Measurements from ENCODE around the gene CDHR2. TPM values are rescaled to one million over a fixed set of nuclear protein-coding genes. Genes with fewer than 3 reads are reported as not detected.

Gene CDHR2
- total and polyA plus RNA-seq, 2 of the 13 experiments (the other 11 are each of a cell fraction or from before 2014, with no cell fraction given), result 17.9 to 20.9 TPM

DNA sequence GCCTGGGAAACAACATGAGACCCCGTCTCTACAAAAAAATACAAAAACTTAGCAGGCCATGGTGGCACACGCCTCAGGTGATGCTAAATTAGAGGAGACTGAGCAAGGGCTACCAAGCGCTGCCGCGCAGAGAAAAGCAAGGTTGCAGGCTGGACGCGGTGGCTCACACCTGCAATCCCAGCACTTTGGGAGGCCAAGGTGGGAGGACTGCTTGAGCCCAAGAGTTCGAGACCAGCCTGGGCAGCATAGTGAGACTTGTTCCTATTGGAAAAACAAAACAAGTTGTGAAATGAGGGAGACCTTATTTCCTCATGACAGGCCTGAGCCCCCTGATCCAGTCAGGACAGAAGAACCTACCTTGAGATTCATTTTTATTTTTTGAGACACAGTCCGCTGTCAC lies 23.5 kb upstream of the CDHR2 start:
- intact Hi-C loops (cut with micrococcal nuclease; ENCODE audit: unreplicated experiment), result no loop called here
- ChIA-PET CTCF (ENCODE audit: low intra/inter-chr PET ratio, low total read pairs) (no interaction called here), POLR2A (interaction anchor here (1.4 kb wide), 1 partner anchor 10 kb away, joined by 3 read pairs; no protein-coding TSS in a partner anchor)
- no peaks in the 10 kb centered on the region for H3K79me2 ChIP-seq (ENCODE audit: insufficient read depth, low read length)
- FAIRE-seq, result no peak
- H3K9me3 ChIP-seq (ENCODE audit: low read length), result no peaks in the 10 kb centered on the region
- no peak for ATAC-seq
- H3K9ac ChIP-seq (ENCODE audit: insufficient read depth, low read depth, low read length), result no peak overlapping the region
- no peak overlapping the region for H3K4me3 ChIP-seq (replicated peaks in 1 of 3; ENCODE audit: insufficient read depth in 1 of 3, low read depth in 2 of 3, low read length in 3 of 3)
- 98% methylated on average over 9 of the region's 9 CpGs for WGBS (ENCODE audit: low lambda C conversion rate)
- no peak for DNase-seq (ENCODE audit: low spot score)
- no peak for TF ChIP-seq ATAD3A (CRISPR knock-in tag; IDR thresholded peaks at IDR 0.05)
- no peak for TF ChIP-seq PHF8 (CRISPR knock-in tag; IDR thresholded peaks at IDR 0.05)
- TF ChIP-seq ZNF10 (CRISPR knock-in tag; IDR thresholded peaks at IDR 0.05; ENCODE audit: borderline replicate concordance, low read depth), result no peak
- TF ChIP-seq PAF1 (CRISPR knock-in tag; IDR thresholded peaks at IDR 0.05), result 0 out of 2 replicates have a peak, but pooled peaks have one; percentile 4
- in situ Hi-C loops (cut with HindIII; ENCODE audit: extremely low pct_ligation_motif_present, low pct_unique_long_range_greater_than_20kb), result loop anchor here (25.0 kb wide), 1 partner anchor 837 kb away; the partner anchor contains the start of genes LMAN2 and RGS14
- no peak overlapping the region for H3K27ac ChIP-seq (ENCODE audit: extremely low read length, insufficient read depth, low read length)
- BruUV-seq (replicated peaks), result no TSS peak
- no peak overlapping the region for H2AFZ ChIP-seq (ENCODE audit: low read length)
- H3K27me3 ChIP-seq (ENCODE audit: control insufficient read depth in 1 of 2, insufficient read depth in 2 of 2, low read length in 2 of 2), result peaks cover 0 to 4% of the 10 kb centered on the region in 2 experiments; a peak in 2 of 5 replicates
- H3K4me2 ChIP-seq (ENCODE audit: low read depth, low read length), result no peak overlapping the region
- no peaks in the 10 kb centered on the region for H4K20me1 ChIP-seq (ENCODE audit: insufficient read depth, low read length)
- peaks cover 15 to 21% of the 10 kb centered on the region in 2 experiments; a peak in 4 of 5 replicates for H3K36me3 ChIP-seq (replicated peaks in 1 of 2; ENCODE audit: control insufficient read depth in 1 of 2, insufficient read depth in 2 of 2, low read length in 2 of 2)
- H3K4me1 ChIP-seq (ENCODE audit: insufficient read depth, low read length), result peaks cover 13% of the 10 kb centered on the region; the same call in 1 of the 2 replicates

DNA sequence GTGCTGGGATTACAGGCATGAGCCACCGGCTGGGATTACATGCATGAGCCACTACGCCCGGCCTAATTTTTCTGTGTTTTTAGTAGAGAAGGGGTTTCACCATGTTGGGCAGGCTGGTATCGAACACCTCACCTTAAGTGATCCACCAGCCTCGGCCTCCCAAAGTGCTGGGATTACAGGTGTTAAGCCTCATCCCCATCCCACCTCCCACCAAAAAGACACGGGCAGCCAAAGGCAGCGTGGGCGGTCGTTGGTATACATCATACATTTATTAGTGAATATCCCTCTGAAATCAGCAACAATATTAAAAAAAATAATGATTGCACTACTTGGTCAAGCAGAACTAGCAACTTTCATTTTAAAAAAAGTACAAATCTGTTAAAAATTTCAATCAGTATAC lies 22.7 kb upstream of the CDHR2 start:
- ATAC-seq (no peak), FAIRE-seq (no peak), DNase-seq (ENCODE audit: low spot score) (no peak)
- no peak overlapping the region for H2AFZ ChIP-seq (ENCODE audit: low read length)
- POLR2A ChIA-PET, result interaction anchor here (1.0 to 1.3 kb wide), 3 partner anchors 9 to 23 kb away, joined by 3 to 4 read pairs (median 4); partner anchors contain the start of genes CDHR2 and RNF44
- in situ Hi-C loops (cut with HindIII; ENCODE audit: extremely low pct_ligation_motif_present, low pct_unique_long_range_greater_than_20kb), result loop anchor here (25.0 kb wide), 1 partner anchor 836 kb away; the partner anchor contains the start of genes LMAN2 and RGS14
- peaks cover 22 to 27% of the 10 kb centered on the region in 2 experiments for H3K36me3 ChIP-seq (replicated peaks in 1 of 2; ENCODE audit: control insufficient read depth in 1 of 2, insufficient read depth in 2 of 2, low read length in 2 of 2)
- BruUV-seq (replicated peaks), result no TSS peak
- CTCF ChIA-PET (ENCODE audit: low intra/inter-chr PET ratio, low total read pairs), result no interaction called here
- H3K9me3 ChIP-seq (ENCODE audit: low read length), result no peaks in the 10 kb centered on the region
- intact Hi-C loops (cut with micrococcal nuclease; ENCODE audit: unreplicated experiment), result no loop called here
- no peak for TF ChIP-seq ZNF678 (CRISPR knock-in tag; IDR thresholded peaks at IDR 0.05)
- 0 out of 4 replicates have a peak, but pooled peaks of 1 of the 2 experiments have one; percentile 18 for TF ChIP-seq POLR2A (IDR thresholded peaks at IDR 0.05; ENCODE audit: insufficient read depth in 1 of 2, low read depth in 2 of 2, low read length in 2 of 2)
- H3K27ac ChIP-seq (ENCODE audit: extremely low read length, insufficient read depth, low read length), result no peak overlapping the region
- 0 out of 2 replicates have a peak, but pooled peaks cover 5% of the 10 kb centered on the region for H3K4me1 ChIP-seq (ENCODE audit: insufficient read depth, low read length)
- H3K79me2 ChIP-seq (ENCODE audit: insufficient read depth, low read length), result no peaks in the 10 kb centered on the region
- WGBS (ENCODE audit: low lambda C conversion rate), result over 99% methylated on average over 9 of the region's 9 CpGs
- H3K9ac ChIP-seq (ENCODE audit: insufficient read depth, low read depth, low read length), result no peak overlapping the region
- peaks cover 3% of the 10 kb centered on the region; the same call in 1 of the 2 replicates for H4K20me1 ChIP-seq (ENCODE audit: insufficient read depth, low read length)
- peaks cover 0 to 1% of the 10 kb centered on the region in 2 experiments; a peak in 2 of 5 replicates for H3K27me3 ChIP-seq (ENCODE audit: control insufficient read depth in 1 of 2, insufficient read depth in 2 of 2, low read length in 2 of 2)
- H3K4me3 ChIP-seq (replicated peaks in 1 of 3; ENCODE audit: insufficient read depth in 1 of 3, low read depth in 2 of 3, low read length in 3 of 3), result no peak overlapping the region
- no peak overlapping the region for H3K4me2 ChIP-seq (ENCODE audit: low read depth, low read length)

Data from HepG2 (cell line).